ENCODE results near the gene UBAC2.

The UBAC2 gene

DNA sequence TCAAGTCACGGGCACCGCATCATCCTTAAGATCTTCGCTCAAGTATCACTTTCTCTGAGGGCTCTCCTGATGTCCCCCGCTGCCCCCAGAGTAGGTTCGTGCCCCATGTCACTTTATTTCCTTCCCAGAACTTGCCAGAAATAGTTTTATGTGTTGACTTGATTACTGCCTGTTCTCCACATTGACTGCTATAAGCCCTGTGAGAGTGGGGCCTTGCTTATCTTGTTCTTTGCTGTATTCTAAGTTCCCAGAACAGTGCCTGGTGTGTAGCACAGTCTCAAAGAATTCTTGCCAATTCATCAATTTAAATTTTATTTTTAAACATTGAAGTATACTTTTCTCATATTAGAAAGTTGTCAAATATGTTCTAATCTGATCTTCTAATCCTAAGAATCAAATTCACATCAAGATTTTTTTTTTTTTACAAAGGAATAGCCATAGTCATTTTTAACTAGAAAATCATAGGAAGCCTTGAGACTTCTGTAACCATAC is 138.6 kb downstream of the UBAC2 start:
- no peak for DNase-seq (ENCODE audit: low spot score)

DNA sequence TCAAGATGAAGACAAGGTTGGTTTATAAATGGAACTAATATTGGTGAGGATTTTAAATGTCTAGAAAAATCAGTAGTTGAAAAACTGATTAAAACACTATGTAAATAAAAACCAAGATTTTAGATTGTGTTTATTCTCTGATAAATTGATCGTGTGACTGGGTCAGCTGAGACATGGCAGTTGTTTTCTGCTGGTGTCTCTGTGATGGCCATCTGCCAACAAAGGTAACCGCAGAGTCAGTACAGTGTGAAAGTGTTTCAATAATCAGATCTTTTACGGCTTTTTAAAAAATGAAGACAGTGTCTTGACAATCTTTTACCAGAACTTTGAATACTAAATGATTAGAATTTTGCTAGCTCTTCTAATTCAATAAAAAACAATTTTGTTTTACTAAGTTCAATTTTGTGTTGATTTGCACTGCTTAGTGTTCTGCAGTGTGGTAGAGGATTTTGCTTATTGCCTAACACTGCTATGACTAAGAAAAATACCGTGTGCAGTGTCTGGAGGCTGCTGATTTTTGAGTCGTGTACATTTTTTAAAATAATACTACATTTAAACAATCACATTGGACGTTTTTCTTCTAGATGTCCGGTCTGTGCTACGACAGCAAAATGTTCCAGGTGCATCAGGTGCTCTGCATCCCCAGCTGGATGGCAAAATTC is 139.2 kb downstream of the UBAC2 start:
- no peak for DNase-seq (ENCODE audit: low spot score)

DNA sequence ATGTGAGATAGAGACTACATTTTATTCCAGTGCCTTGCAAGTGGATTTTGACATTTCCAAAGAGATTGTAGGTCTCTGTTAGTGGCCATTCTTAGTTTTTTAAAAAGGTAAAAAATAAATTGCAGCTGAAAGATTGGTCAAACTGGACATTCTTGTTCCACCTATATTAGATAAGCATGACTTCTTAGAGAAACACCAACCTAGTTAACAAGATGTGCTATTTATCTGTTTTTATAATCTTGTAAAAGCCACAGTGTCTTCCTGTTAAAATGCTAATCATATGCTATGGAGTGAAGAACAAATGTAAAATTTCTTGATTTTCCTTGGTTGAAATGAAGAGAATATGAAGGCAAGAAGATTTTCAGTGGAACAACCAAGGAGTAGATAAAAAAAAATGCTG is 140.0 kb downstream of the UBAC2 start:
- no peak for DNase-seq (ENCODE audit: low spot score)

DNA sequence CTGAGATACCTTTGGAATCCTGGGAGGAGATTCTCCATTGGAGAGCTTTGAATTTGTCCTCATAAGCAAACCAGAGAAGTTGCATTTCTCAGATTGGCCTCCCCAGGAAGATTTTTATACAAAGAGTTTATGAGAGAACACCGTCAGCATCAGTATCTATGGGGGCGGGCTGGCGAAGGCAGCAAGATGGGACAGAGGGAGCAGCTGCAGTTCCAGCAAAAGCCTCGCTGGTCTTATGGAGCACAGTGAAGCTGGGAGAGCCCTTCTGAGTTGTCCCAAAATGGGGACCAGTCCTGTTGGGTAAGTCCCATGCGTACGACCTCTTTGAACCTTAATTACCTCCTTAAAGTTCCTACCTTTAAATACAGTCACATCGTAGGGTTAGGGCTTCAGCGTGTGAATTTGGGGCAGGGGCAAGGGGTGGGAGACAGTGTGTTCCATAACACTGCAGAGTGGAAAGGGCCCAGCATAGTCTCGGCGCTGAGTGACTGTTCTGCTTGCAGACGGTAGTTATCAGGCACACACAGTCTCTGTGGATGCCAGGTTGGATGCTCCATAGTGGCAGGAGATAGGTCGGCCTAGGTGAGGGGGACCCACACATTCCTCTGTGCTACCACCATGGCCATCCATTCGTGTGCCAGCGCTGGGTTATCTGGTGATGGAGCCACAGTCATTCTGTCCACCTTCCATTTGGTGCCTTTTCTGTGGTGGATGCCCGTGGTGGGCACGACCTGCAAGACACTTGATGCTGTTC is 141.5 kb downstream of the UBAC2 start:
- no peak for DNase-seq (ENCODE audit: low spot score)

GRCh38 chr13:99342723-99343315 is 142.2 kb downstream of the UBAC2 start:
- no peak for DNase-seq (ENCODE audit: low spot score)

DNA sequence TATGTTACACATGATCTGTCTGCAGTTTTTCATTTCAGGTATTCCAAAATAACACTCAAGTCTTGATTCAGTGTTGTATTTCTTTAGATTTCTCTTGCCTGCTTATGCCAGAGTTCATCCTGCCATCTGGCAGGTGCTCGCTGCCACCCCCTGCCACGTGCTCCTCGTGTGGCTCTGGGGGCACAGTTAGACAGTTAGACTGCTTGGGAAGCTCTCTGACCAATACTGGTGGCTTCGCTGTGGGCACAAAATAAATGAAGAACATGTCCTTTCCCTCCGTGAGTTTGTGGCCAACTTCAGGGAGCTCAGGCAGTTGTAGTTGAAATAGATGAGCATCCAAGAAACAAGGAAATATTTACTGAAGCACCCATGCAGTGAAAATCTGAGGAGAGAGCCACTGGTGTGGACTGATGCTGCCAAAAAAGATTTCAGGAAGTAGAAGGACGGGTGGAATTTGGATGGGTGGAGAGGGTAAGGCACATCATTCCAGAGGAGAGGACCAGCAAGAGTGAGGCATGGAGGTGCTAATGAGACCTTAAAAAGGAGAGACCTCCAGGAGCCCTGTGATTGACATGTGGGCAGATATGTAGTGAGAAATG is 144.1 kb downstream of the UBAC2 start:
- DNase-seq (ENCODE audit: low spot score), result no peak

DNA sequence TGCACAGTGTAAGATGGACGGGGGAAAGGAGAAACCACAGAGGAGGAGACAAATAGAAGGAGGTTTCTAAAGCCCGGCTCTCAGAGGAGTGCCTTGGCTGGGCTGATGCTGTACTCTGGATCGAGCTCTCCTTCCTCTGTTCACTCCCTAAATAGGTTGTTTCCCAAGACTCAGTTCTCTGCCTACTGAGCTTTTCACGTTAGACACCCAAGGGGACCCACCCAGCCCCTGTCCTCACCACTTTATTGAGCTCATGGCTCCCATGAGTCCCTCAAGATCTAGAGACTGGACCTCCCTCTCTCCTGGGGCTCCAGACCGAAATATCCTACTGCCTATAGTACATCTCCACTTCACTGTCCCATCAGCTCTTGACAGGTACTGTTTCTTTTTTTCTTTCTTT is 144.7 kb downstream of the UBAC2 start:
- DNase-seq (ENCODE audit: low spot score), result no peak

GRCh38 chr13:99346335-99347042 is 145.8 kb downstream of the UBAC2 start:
- no peak for DNase-seq (ENCODE audit: low spot score)

GRCh38 chr13:99347335-99347878 is 146.8 kb downstream of the UBAC2 start:
- no peak for DNase-seq (ENCODE audit: low spot score)

- DNase-seq (ENCODE audit: low spot score), result no peak
Observed at GRCh38 chr13:99347911-99348451, 147.3 kb downstream of the UBAC2 start.

GRCh38 chr13:99350191-99350590 is 149.5 kb downstream of the UBAC2 start:
- DNase-seq (ENCODE audit: low spot score), result no peak

GRCh38 chr13:99351772-99352171 is 151.1 kb downstream of the UBAC2 start:
- DNase-seq (ENCODE audit: low spot score), result no peak

- DNase-seq (ENCODE audit: low spot score), result no peak
Observed at GRCh38 chr13:99352351-99353245, 151.9 kb downstream of the UBAC2 start.

DNA sequence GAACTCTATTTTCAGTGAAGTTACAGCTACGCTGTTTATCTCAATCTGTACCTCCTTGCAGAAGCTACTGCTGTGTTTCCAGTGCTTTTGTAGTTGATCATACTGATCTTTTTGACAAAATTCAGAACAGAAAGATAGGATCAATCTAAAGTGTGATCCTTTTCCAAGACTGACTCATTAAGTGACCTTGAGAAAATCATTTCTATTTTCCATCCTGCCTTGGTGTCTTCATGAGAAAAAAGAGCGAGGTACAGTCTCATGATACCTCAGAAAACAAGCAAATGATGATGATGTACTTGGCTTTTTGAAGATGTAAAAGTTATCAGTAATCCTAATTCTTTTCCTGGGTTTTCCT is 152.6 kb downstream of the UBAC2 start:
- no peak for DNase-seq (ENCODE audit: low spot score)

GRCh38 chr13:99353836-99354235 is 153.2 kb downstream of the UBAC2 start:
- DNase-seq (ENCODE audit: low spot score), result no peak

GRCh38 chr13:99354371-99354951 is 153.8 kb downstream of the UBAC2 start:
- DNase-seq (ENCODE audit: low spot score), result no peak

GRCh38 chr13:99355267-99356011 is 154.8 kb downstream of the UBAC2 start:
- no peak for DNase-seq (ENCODE audit: low spot score)

- no peak for DNase-seq (ENCODE audit: low spot score)
Observed at GRCh38 chr13:99356012-99356261, 155.3 kb downstream of the UBAC2 start.
